IMR-90 (cell line): ENCODE data around the gene SNRPD3. TPM values are rescaled to one million over a fixed set of nuclear protein-coding genes. Genes with fewer than 3 reads are reported as not detected.

Experiments
- ATAC-seq: fragments of 200-7000 bp; cut with Tn5 transposase; 2 replicates; pipeline ENCODE4 v1.9.1; 2020; ENCODE audit warnings: low read depth, mild to moderate bottlenecking, moderate library complexity
- BruUV-seq: library from RNA; stranded (reverse); fragments of 400-500 nt; replicated peaks from 2 replicates; lab custom pipeline; 2021; lab: Mats Ljungman, UMichigan
- CTCF ChIA-PET: fragments of 300-600 bp; formaldehyde crosslinking; extraction: SDS; loops from one replicate; lab custom pipeline; 2021; ENCODE audit warnings: antibody characterized with exemption; lab: Yijun Ruan, JAX
- POLR2A ChIA-PET: fragments of 300-600 bp; sonication (Branson Sonifier 250); formaldehyde crosslinking; loops from one replicate; lab custom pipeline; 2022; ENCODE audit warnings: antibody characterized with exemption; ENCODE audit not compliant: unreplicated experiment; lab: Charles Lee
- DNase-seq: peaks from one replicate; pipeline ENCODE4 v3.0.0; 2013
- H2AFZ ChIP-seq: replicated peaks from 2 replicates; pipeline ENCODE3; 2013; ENCODE audit warnings: low read length, mild to moderate bottlenecking; ENCODE audit not compliant: poor library complexity
- H2AK5ac ChIP-seq: 2 replicates; pipeline ENCODE4 v1.6.1; 2013; ENCODE audit warnings: low read depth, low read length, inconsistent platforms
- H2AK9ac ChIP-seq: replicated peaks from 2 replicates; pipeline ENCODE3; 2013; ENCODE audit warnings: mild to moderate bottlenecking, low read depth, low read length, moderate library complexity; ENCODE audit not compliant: poor library complexity
- H2BK120ac ChIP-seq: 2 replicates; pipeline ENCODE4 v1.6.1; 2013; ENCODE audit warnings: low read depth, low read length, inconsistent platforms
- H2BK15ac ChIP-seq: 3 replicates; pipeline ENCODE4 v1.6.1; 2013; ENCODE audit warnings: low read depth, low read length, inconsistent platforms
- H2BK20ac ChIP-seq: 2 replicates; pipeline ENCODE4 v1.6.1; 2013; ENCODE audit warnings: low read depth, mild to moderate bottlenecking, inconsistent platforms, low read length, moderate library complexity
- H2BK5ac ChIP-seq: 2 replicates; pipeline ENCODE4 v1.6.1; 2013; ENCODE audit warnings: mild to moderate bottlenecking, low read depth, low read length, inconsistent platforms; ENCODE audit not compliant: poor library complexity, severe bottlenecking
- H3K14ac ChIP-seq: replicated peaks from 2 replicates; pipeline ENCODE4 v1.6.1; 2013; ENCODE audit warnings: low read depth, low read length, inconsistent platforms
- H3K18ac ChIP-seq: 2 replicates; pipeline ENCODE4 v1.6.1; 2013; ENCODE audit warnings: low read depth, low read length, control low read depth
- H3K23ac ChIP-seq: 2 replicates; pipeline ENCODE4 v1.6.1; 2013; ENCODE audit warnings: low read depth, low read length, inconsistent platforms
- H3K27ac ChIP-seq: 2 replicates; pipeline ENCODE4 v1.5.1; 2013; ENCODE audit warnings: mild to moderate bottlenecking, control low read depth, low read length; ENCODE audit not compliant: insufficient read depth
- H3K27me3 ChIP-seq: 2 replicates; pipeline ENCODE4 v1.6.1; 2013; ENCODE audit warnings: low read length; ENCODE audit not compliant: control insufficient read depth, insufficient read depth
- H3K36me3 ChIP-seq: 2 replicates; pipeline ENCODE4 v1.6.1; 2013; ENCODE audit warnings: low read length, mixed read lengths; ENCODE audit not compliant: control insufficient read depth, insufficient read depth
- H3K4ac ChIP-seq: 2 replicates; pipeline ENCODE4 v1.6.1; 2013; ENCODE audit warnings: low read depth, low read length, inconsistent platforms
- H3K4me1 ChIP-seq: 2 replicates; pipeline ENCODE4 v1.6.1; 2013; ENCODE audit warnings: low read length, mixed read lengths; ENCODE audit not compliant: control insufficient read depth, insufficient read depth
- H3K4me2 ChIP-seq: 2 replicates; pipeline ENCODE4 v1.6.1; 2013; ENCODE audit warnings: low read depth, mild to moderate bottlenecking, control low read depth, low read length, moderate library complexity
- H3K4me3 ChIP-seq: 2 replicates; pipeline ENCODE4 v1.5.1; 2013; ENCODE audit warnings: low read depth, mild to moderate bottlenecking, control low read depth, low read length, moderate library complexity; ENCODE audit not compliant: insufficient read depth
- H3K56ac ChIP-seq: 2 replicates; pipeline ENCODE4 v1.6.1; 2013; ENCODE audit warnings: low read length, inconsistent platforms; ENCODE audit not compliant: insufficient read depth; ENCODE audit errors: extremely low read depth
- H3K79me1 ChIP-seq, 2 experiments: 2 replicates each; pipeline ENCODE4 v1.6.1; 2013; ENCODE audit warnings: low read length in 2 of 2, inconsistent platforms in 1 of 2, low read depth in 1 of 2
- H3K9ac ChIP-seq: 2 replicates; pipeline ENCODE4 v1.6.1; 2013; ENCODE audit warnings: low read depth, low read length, control low read depth
- H3K9me1 ChIP-seq: 2 replicates; pipeline ENCODE4 v1.6.1; 2013; ENCODE audit warnings: low read length, inconsistent platforms; ENCODE audit not compliant: insufficient read depth
- H3K9me3 ChIP-seq: 2 replicates; pipeline ENCODE4 v1.6.1; 2013; ENCODE audit warnings: low read length; ENCODE audit not compliant: control insufficient read depth, insufficient read depth
- H4K20me1 ChIP-seq: 2 replicates; pipeline ENCODE4 v1.6.1; 2013; ENCODE audit warnings: low read length, inconsistent platforms; ENCODE audit not compliant: insufficient read depth
- H4K5ac ChIP-seq: 2 replicates; pipeline ENCODE4 v1.6.1; 2013; ENCODE audit warnings: mild to moderate bottlenecking, low read depth, low read length, control low read depth
- H4K8ac ChIP-seq, 2 experiments: 2 replicates each; pipeline ENCODE4 v1.6.1; 2013; ENCODE audit warnings: low read depth in 2 of 2, low read length in 2 of 2, control low read depth in 1 of 2, inconsistent platforms in 1 of 2
- H4K91ac ChIP-seq: 2 replicates; pipeline ENCODE4 v1.6.1; 2013; ENCODE audit warnings: low read depth, low read length, inconsistent platforms; ENCODE audit not compliant: insufficient read depth
- BHLHE40 ChIP-seq: fragments of 150-350 bp; IDR thresholded peaks from 2 replicates; pipeline ENCODE4 v1.6.1; 2016; ENCODE audit warnings: mild to moderate bottlenecking, low read depth, low read length
- CEBPB ChIP-seq: IDR thresholded peaks from 2 replicates; pipeline ENCODE4 v1.6.1; 2012; ENCODE audit warnings: low read depth, low read length, improper control_type of control experiment
- CHD1 ChIP-seq: IDR thresholded peaks from 2 replicates; pipeline ENCODE4 v1.6.1; 2012; ENCODE audit warnings: low read depth, low read length, improper control_type of control experiment
- CTCF ChIP-seq: conservative IDR thresholded peaks from 2 replicates; pipeline ENCODE4 v1.5.1; 2012; ENCODE audit warnings: mild to moderate bottlenecking, low read depth, low read length, improper control_type of control experiment
- ELK1 ChIP-seq: fragments of 150-350 bp; IDR thresholded peaks from 2 replicates; pipeline ENCODE4 v1.6.1; 2016; ENCODE audit warnings: low read depth, mild to moderate bottlenecking, low read length, moderate library complexity, borderline replicate concordance
- FOS ChIP-seq: fragments of 150-350 bp; IDR thresholded peaks from 2 replicates; pipeline ENCODE4 v1.6.1; 2016; ENCODE audit warnings: low read depth, low read length
- MAFK ChIP-seq: IDR thresholded peaks from 2 replicates; pipeline ENCODE4 v1.6.1; 2012; ENCODE audit warnings: low read depth, low read length, improper control_type of control experiment
- MAZ ChIP-seq: IDR thresholded peaks from 2 replicates; pipeline ENCODE4 v1.6.1; 2012; ENCODE audit warnings: low read depth, mild to moderate bottlenecking, low read length, improper control_type of control experiment, moderate library complexity, borderline replicate concordance
- MXI1 ChIP-seq: IDR thresholded peaks from 2 replicates; pipeline ENCODE4 v1.6.1; 2012; ENCODE audit warnings: low read depth, mild to moderate bottlenecking, low read length, moderate library complexity, borderline replicate concordance
- NFE2L2 ChIP-seq: fragments of 150-350 bp; IDR thresholded peaks from 2 replicates; pipeline ENCODE4 v1.6.1; 2016; ENCODE audit warnings: low read depth, mild to moderate bottlenecking, low read length
- POLR2A ChIP-seq: IDR thresholded peaks from 2 replicates; pipeline ENCODE4 v1.6.1; 2012; ENCODE audit warnings: mild to moderate bottlenecking, low read depth, low read length
- RAD21 ChIP-seq: IDR thresholded peaks from 2 replicates; pipeline ENCODE4 v1.6.1; 2012; ENCODE audit warnings: low read length, improper control_type of control experiment
- RCOR1 ChIP-seq: IDR thresholded peaks from 2 replicates; pipeline ENCODE4 v1.6.1; 2012; ENCODE audit warnings: mild to moderate bottlenecking, low read length, improper control_type of control experiment; ENCODE audit not compliant: insufficient replicate concordance
- RFX5 ChIP-seq: IDR thresholded peaks from 2 replicates; pipeline ENCODE4 v1.8.0; 2012; ENCODE audit warnings: low read depth, mild to moderate bottlenecking, low read length, moderate library complexity
- SMC3 ChIP-seq: fragments of 150-350 bp; IDR thresholded peaks from 2 replicates; pipeline ENCODE4 v1.6.1; 2016; ENCODE audit warnings: low read depth, mild to moderate bottlenecking, antibody characterized with exemption, low read length, moderate library complexity
- WGBS, 2 experiments: methylation state at CpG; one replicate each; pipeline versions ENCODE4 v1.1.5 to v1.1.7; 2013; ENCODE audit warnings: missing lambda C conversion rate in 2 of 2; ENCODE audit not compliant: insufficient read length in 1 of 2; ENCODE audit errors: extremely low coverage in 2 of 2; 5-methylcytosine and 5-hydroxymethylcytosine counted together
- dilution Hi-C: fragments of 300-500 bp; cut with HindIII; formaldehyde crosslinking; loops from one replicate; pipeline ENCODE4 v1.14.3; 2018; ENCODE audit warnings: low sequenced_read_pairs; ENCODE audit not compliant: unreplicated experiment
- in situ Hi-C: fragments of 300-500 bp; cut with MboI; formaldehyde crosslinking; loops from 3 replicates; pipeline ENCODE4 v1.14.3; 2019; ENCODE audit warnings: low sequenced_read_pairs, inconsistent platforms, mixed read lengths
- intact Hi-C: fragments of 100-400 bp; cut with micrococcal nuclease; formaldehyde crosslinking; loops from 2 replicates; pipeline ENCODE4 v1.10.0; 2022
- polyA plus RNA-seq, 3 experiments: library from polyadenylated mRNA; depleted of rRNA; stranded (reverse); fragments of >200 nt; gene quantifications; 2 replicates each; pipeline ENCODE4 v1.2.3, GENCODE V29; 2012; ENCODE audit warnings: low replicate concordance in 1 of 3
- total RNA-seq: library from RNA; depleted of rRNA; stranded (reverse); fragments of >200 nt; gene quantifications from 2 replicates; pipeline ENCODE4 v1.2.3, GENCODE V29; 2012
- TF ChIP-seq, protein P1 (sequence below): fragments of 150-350 bp; IDR thresholded peaks from 2 replicates; pipeline ENCODE4 v1.6.1; 2017; ENCODE audit warnings: mild to moderate bottlenecking, antibody characterized with exemption, low read length, low read depth

SNRPD3 gene
- total and polyA plus RNA-seq, 2 of the 4 experiments (the other 2 are of a cell fraction), result 158 to 283 TPM

DNA sequence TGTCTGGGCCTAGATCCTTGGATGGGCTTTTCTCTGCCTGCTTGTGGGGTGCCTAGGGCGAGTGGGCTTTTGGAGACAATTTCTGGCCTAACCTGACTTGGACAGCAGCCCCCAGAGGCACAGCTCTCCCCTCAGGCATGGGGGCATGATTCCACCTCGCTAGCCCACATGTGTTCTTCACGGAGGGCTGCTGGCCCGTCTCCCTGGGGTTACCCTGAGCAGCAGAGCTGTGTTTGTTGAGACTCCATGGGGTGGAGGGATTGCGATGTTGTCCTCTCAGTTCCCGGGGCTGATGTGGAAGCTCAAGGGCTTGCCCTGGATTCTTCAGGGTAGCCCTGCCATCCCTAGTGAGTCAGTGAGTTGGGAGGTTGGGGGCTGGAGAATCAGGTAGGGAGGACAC is 39.4 kb downstream of the SNRPD3 start:
- no peak for DNase-seq
- Histone ChIP-seq H3K36me3 (no peaks in the 10 kb centered on the region), H2BK120ac (no peak overlapping the region), H2AFZ (no peak overlapping the region), H3K79me1 (peaks cover 0 to 8% of the 10 kb centered on the region in 2 experiments; a peak in 2 of 4 replicates), H3K4ac (no peak overlapping the region), H3K9me3 (no peaks in the 10 kb centered on the region), H3K4me1 (no peaks in the 10 kb centered on the region), H3K14ac (no peak overlapping the region; the same call in 1 of the 2 replicates), H2BK5ac (no peak overlapping the region), H4K91ac (no peak overlapping the region), H2AK5ac (no peak overlapping the region), H3K27ac (no peak overlapping the region), H3K18ac (no peak overlapping the region), H4K8ac (no peak overlapping the region), H3K9ac (no peak overlapping the region), H3K56ac (no peak overlapping the region), H3K23ac (no peak overlapping the region), H3K4me2 (no peak overlapping the region), H3K27me3 (no peaks in the 10 kb centered on the region), H3K4me3 (no peak overlapping the region), H2BK20ac (no peak overlapping the region), H4K5ac (no peak overlapping the region), H3K9me1 (peaks cover 11% of the 10 kb centered on the region), H2BK15ac (no peak overlapping the region), H2AK9ac (no peak overlapping the region), H4K20me1 (no peaks in the 10 kb centered on the region)
- dilution Hi-C loops (no loop called here), in situ Hi-C loops (no loop called here), intact Hi-C loops (no loop called here)
- TF ChIP-seq MAZ, result no peak
- no peak for TF ChIP-seq RCOR1
- TF ChIP-seq, protein P1, sequence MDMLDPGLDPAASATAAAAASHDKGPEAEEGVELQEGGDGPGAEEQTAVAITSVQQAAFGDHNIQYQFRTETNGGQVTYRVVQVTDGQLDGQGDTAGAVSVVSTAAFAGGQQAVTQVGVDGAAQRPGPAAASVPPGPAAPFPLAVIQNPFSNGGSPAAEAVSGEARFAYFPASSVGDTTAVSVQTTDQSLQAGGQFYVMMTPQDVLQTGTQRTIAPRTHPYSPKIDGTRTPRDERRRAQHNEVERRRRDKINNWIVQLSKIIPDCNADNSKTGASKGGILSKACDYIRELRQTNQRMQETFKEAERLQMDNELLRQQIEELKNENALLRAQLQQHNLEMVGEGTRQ, result no peak
- no peak for TF ChIP-seq POLR2A
- TF ChIP-seq CEBPB, result no peak
- TF ChIP-seq CTCF, result no peak
- no peak for TF ChIP-seq SMC3
- TF ChIP-seq RFX5, result no peak
- no peak for TF ChIP-seq MAFK
- no peak for TF ChIP-seq BHLHE40
- no peak for TF ChIP-seq MXI1
- no peak for TF ChIP-seq NFE2L2
- TF ChIP-seq FOS, result no peak
- TF ChIP-seq CHD1, result no peak
- no peak for TF ChIP-seq ELK1
- no peak for TF ChIP-seq RAD21
- BruUV-seq, result no TSS peak
- no peak for ATAC-seq
- ChIA-PET POLR2A (no interaction called here), CTCF (no interaction called here)
- 100% methylated on average over 1 of the region's 6 CpGs; no CpG with 5 or more reads in 1 of the 2 experiments for WGBS, 2 experiments
